Stimulated activated CD4-positive, alpha-beta T cell treated with anti-CD3 and anti-CD28 coated beads, TNF-alpha, amount 100 ng/mL, for 48 hours (primary cell): ENCODE measurements around the gene EVL.
"Not testable (repeated sequence)": the region's sequence is repeated elsewhere in the genome, so short reads cannot be mapped to it uniquely, and the experiment has no call there.

Experiments used
- DNase-seq, 3 donors: peaks; one replicate each; pipeline ENCODE4 v3.0.0-alpha.2; 2020; ENCODE audit warnings: low read depth in 3 of 3

The EVL gene

GRCh38 chr14:100165831-100166440, 100.7 kb downstream of the EVL start:
- no peak for DNase-seq

- no peak for DNase-seq
Observed at GRCh38 chr14:100168506-100168905, 103.3 kb downstream of the EVL start.

- no peak for DNase-seq
Observed at GRCh38 chr14:100170880-100171279, 105.7 kb downstream of the EVL start.

- no peak for DNase-seq
Observed at GRCh38 chr14:100172811-100173210, 107.6 kb downstream of the EVL start.

- no peak for DNase-seq
Observed at GRCh38 chr14:100173353-100173752, 108.1 kb downstream of the EVL start.

GRCh38 chr14:100176811-100177327, 111.6 kb downstream of the EVL start:
- no peak for DNase-seq

- no peak for DNase-seq
Observed at GRCh38 chr14:100178691-100179090, 113.5 kb downstream of the EVL start.

- not testable (repeated sequence) for DNase-seq
Observed at GRCh38 chr14:100180671-100181070, 115.4 kb downstream of the EVL start.

GRCh38 chr14:100181876-100182551, 116.8 kb downstream of the EVL start:
- DNase-seq = not testable (repeated sequence)

- no peak for DNase-seq
Observed at GRCh38 chr14:100187247-100187833, 122.1 kb downstream of the EVL start.

- no peak for DNase-seq
Observed at GRCh38 chr14:100188392-100189030, 123.3 kb downstream of the EVL start.

GRCh38 chr14:100190126-100190525, 124.9 kb downstream of the EVL start:
- DNase-seq = no peak

GRCh38 chr14:100191584-100192249, 126.5 kb downstream of the EVL start:
- no peak for DNase-seq

- no peak for DNase-seq
Observed at GRCh38 chr14:100192250-100192671, 127.0 kb downstream of the EVL start.

GRCh38 chr14:100192672-100193416, 127.6 kb downstream of the EVL start:
- DNase-seq = peak; percentile 99 to 100 (median 99)
